Stimulated activated CD4-positive, alpha-beta T cell treated with anti-CD3 and anti-CD28 coated beads, Interleukin-12 subunit alpha, Interleukin-12 subunit beta, amount 100 ng/mL, for 4 hours (primary cell): Measurements from ENCODE around the gene PLXNB3.
"Not testable (repeated sequence)": the region's sequence is repeated elsewhere in the genome, so short reads cannot be mapped to it uniquely, and the experiment has no call there.

Experiments
- DNase-seq: peaks from one replicate; pipeline ENCODE4 v3.0.0-alpha.2; 2020

The PLXNB3 gene

GRCh38 chrX:153794897-153795816, 31.1 kb downstream of the PLXNB3 start:
- peak; percentile 26 for DNase-seq

- no peak for DNase-seq
Measured at GRCh38 chrX:153797415-153798015, 33.5 kb downstream of the PLXNB3 start.

DNA sequence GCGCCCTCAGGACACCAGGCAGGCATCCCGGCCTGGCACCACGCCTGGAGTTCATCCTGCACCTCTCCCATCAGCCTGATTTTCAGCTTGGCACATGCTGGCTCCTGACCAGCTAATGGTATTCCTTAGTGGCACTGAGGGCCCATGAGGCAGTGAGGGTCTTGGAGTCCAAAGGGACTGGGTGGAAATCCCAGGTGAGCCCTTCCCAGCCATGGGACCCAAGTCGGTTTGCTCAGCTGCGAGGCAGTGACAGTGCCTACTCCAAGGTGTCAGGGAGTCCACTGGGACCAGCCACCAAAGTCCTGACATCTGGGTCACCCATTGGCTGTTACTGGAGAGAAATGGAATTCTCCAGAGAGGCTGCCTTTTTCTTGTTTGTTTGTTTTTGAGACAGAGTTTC, 35.3 kb downstream of the PLXNB3 start:
- no peak for DNase-seq

GRCh38 chrX:153800177-153800722, 36.2 kb downstream of the PLXNB3 start:
- no peak for DNase-seq

DNA sequence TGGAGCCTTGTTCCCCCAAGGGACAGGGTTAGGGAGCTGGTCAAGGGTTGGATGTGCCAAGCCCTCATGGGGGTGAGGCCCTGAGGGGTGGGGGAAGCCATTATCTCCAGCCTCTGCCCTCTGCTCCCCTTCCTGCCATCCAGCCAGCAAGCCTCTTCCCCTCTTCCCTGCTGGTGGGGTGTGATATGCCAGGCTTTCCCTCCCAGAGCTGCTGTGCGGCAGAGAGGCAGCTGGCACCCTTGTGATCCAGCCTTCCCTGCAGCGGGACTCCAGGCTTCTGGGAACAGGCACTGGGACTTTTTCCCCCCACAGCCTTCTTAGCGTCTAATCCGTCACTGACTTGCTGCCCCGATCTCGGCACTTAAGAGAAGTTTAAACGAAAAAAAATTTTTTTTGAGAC, 36.7 kb downstream of the PLXNB3 start:
- DNase-seq = no peak

- DNase-seq = no peak
Measured at GRCh38 chrX:153801669-153802068, 37.6 kb downstream of the PLXNB3 start.

- no peak for DNase-seq
Measured at GRCh38 chrX:153802513-153803045, 38.5 kb downstream of the PLXNB3 start.

DNA sequence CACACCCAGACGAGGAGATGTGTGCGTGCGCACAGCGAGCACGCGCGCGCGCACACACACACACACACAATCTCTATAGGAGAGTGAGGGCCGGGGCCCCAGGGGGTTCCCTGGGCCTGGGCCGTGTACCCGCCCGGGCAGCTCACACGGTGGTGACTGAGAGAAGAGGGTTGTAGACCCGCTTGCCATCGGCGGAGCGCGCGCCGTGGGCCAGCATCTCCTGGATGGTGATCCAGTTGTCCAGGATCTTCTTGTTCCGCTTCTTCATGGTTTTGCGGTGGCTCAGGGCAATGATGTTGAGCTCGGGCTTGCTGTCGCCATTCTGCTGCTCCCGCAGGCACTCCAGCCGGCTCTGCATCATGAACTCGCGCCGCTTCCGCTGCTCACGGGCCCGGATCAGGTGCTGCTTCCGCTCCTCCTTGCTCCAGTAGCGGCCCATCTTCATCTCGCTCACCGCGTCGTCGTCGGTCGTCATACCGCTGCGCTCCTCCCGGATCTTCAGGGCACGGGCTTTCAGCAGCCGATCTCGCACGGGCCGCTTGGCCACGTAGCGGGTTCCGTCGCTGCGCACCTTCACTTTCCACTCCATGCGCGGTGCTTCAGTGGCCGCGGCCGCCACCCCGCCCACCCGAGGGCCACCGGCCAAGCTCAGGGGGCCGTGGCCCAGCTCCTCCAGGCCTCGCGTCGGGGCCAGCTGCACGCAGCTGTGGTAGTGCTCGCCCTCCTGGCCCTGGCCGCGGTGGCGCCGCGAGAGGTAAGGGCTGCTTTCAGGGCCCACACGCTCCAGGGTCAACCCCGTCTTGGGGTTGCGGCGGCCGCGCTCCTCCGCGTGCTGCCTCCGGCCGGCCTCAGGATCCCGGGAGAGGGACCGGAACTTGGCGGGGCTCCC, 39.4 kb downstream of the PLXNB3 start:
- no peak for DNase-seq

DNA sequence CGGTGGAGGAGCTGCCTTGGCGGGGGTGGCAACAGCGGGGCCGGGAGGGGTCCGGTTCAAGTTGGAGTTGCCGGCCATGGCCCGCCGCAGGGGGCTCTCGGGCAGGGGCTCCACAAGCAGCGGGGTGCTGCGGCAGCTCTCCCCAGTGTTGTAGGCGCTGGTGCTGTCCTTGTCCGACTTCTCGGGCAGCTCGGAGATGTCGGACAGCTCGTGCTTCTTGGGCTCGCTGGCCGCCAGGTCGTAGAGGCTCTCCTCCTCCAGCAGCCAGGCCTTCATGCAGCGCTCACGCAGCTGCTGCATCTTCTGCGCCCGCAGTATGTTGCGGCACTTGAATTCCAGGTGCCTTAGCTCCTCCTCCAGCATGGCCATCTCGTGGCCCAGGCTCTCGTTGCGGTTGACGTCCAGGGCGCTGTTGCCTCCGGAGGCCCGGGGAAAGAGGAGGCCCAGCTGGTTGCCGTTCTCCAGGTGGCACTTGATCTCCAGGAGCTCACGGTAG, 40.1 kb downstream of the PLXNB3 start:
- DNase-seq = no peak

DNA sequence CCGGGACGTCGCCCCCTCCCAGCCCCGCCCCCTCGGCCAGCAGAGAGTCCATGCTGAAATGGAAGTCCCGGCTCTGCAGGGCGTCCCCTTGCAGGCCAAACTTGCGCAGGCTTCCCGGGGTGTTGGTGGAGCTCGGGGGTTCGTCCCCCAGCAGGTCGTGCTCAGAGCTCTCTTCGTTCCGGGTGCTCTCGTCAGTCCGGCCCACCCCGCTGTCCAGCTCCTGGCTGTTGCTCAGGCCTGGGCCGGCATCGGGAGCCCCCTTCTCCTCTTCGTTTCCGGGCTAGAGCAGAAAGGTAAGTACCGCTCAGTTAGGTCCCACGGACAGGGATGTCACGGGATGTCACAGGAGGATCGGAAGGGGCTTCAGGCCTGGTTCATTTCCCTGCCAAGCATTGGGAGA, 40.6 kb downstream of the PLXNB3 start:
- no peak for DNase-seq

- no peak for DNase-seq
Measured at GRCh38 chrX:153805436-153805835, 41.4 kb downstream of the PLXNB3 start.

GRCh38 chrX:153806999-153807575, 43.0 kb downstream of the PLXNB3 start:
- no peak for DNase-seq

- no peak for DNase-seq
Measured at GRCh38 chrX:153807976-153808375, 43.9 kb downstream of the PLXNB3 start.

- DNase-seq = no peak
Measured at GRCh38 chrX:153812220-153812619, 48.2 kb downstream of the PLXNB3 start.

GRCh38 chrX:153813161-153813560, 49.1 kb downstream of the PLXNB3 start:
- DNase-seq = no peak

DNA sequence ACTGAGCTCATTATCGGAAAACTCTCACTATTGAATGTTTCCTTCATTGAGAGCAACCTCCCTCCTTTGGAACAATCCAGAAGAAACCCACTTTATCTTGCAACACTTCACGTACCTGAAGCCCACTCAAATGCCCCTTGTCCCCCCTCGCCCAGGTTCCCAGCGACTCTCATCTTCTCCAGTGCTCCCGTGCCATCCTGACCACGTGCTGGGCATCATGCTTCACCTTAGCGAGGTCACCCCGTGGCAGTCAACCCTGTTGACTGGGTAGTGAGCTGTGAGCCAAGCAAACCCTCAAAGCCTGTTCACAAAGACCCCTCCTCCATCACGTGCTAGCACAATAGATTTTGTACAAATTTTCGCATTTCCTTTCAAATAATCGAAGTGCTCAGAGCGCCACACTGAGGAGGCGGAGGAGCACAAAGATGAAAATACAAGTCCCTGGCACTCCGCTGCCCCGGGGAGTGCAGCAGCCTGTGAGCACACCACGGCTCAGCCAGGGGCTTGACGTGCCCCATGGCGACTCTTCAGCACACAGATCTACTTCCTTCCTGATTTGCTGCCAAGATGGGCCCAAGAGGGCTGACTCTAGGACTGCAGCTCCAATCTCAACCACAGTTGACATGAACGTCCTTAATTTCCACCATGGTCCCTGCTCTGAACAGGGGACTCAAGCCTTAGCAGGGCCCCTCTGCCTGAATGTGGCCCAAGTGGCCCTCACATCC, 50.7 kb downstream of the PLXNB3 start:
- DNase-seq = no peak

- DNase-seq = no peak
Measured at GRCh38 chrX:153816831-153817690, 53.0 kb downstream of the PLXNB3 start.

GRCh38 chrX:153818064-153818463, 54.0 kb downstream of the PLXNB3 start:
- not testable (repeated sequence) for DNase-seq

DNA sequence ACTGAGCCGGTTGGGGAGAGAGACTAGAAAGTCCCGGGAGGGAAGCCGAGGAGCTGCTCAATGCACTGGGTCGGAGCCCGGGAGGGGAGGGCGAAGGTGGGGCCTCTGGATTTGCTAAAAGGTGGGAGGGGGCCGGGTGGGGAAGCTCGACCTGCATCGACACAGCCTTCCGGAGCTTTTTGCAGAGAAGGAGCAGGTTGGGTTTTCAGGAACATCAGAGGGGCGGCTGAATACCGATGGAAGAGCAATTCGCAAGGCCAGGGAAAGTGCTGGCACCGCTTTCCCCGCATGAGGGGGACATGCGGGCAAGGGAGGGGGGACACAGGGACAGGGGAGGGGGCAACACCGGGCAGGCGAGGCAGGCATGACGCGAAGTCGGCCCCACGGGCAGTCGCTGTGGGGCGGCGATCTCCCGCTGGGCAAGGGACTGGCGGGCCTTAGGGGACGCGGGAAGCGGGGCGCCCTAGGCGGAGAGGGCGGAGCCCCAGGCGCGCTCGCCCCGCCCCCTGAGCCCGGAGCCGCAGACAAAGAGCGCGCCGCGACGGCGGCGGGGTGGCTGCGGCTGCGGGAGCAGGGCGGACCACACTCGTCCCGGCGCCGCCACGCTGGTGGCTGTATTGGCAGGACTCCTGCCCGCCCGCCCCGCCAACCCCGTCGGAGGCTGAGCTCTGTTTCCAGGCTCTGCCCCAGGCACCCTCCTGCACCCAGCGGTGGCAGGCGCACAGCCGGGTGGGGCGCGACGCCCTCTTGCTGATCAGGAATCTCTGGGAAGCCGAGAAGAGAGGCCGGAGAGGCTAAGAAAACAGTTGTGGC, 54.7 kb downstream of the PLXNB3 start:
- peak; percentile 51 for DNase-seq
